Measurements from ENCODE around the gene RND3. TPM values are rescaled to one million over a fixed set of nuclear protein-coding genes. Genes with fewer than 3 reads are reported as not detected.

Gene RND3, protein sequence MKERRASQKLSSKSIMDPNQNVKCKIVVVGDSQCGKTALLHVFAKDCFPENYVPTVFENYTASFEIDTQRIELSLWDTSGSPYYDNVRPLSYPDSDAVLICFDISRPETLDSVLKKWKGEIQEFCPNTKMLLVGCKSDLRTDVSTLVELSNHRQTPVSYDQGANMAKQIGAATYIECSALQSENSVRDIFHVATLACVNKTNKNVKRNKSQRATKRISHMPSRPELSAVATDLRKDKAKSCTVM
- 63.7 and 87.9 TPM in 2 replicates for total RNA-seq

DNA sequence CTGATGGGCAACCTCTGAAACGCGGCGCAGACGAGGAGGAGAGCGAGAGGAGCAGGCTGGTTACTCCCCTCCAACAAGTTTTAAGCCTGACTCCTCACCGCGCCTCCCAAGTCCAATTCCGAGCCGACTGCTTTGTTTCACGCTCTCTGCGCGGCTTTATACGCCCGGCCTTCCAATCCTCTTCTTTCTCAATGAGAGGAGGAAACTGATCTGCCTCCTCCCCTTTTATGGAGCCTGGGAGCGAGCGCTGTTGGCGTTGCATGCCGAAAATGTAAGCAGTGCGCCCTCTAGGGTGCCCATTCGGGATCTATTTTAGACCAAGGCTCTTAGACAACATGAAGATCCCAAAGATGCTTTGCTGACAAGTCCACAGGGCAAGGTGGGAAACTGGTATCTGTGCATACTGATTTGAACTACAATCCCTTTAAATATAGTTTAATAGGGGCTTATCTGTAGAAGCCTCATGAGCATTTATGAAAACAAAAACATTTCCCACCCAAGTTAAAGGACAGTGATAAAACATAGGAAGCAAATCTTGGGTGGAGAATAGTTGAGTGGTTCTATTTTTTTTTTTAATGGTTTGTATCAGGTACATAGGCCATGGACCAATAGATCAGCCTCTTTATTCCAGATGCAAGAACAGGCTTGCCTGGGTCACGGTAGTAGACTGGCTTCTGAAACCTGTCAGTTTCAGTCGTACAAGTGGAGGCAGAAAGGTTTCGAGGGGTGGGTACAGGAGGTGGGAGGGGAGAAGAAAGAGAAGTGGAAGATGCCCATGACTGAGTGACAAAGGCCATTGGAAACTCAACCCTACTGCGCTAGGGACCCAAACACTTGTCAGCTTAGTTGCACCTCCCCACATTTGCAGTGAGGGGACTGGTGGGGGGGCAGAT, at the start of gene RND3:
Gene RND3, minus strand, starts transcription at position 131 of the 893 bp plus-strand sequence. CDS start 250 bp downstream, outside the sequence.

